GM19025 (cell line): ENCODE measurements around the gene SLMAP.

Experiments
- ATAC-seq: cut with Tn5 transposase; IDR thresholded peaks from one replicate; pipeline ENCODE4 v1.9.1; 2021; ENCODE audit warnings: mild to moderate bottlenecking, low read depth, moderate library complexity; ENCODE audit not compliant: unreplicated experiment

Gene SLMAP

GRCh38 chr3:57755741-57756527, at the start of gene SLMAP:
Gene SLMAP (plus strand): TSS chr3:57756309. CDS start chr3:57757652, 1,343 bp downstream.
- peak; percentile 91 for ATAC-seq

GRCh38 chr3:57706462-57706861, 49.6 kb upstream of the SLMAP start:
- ATAC-seq = no peak

- ATAC-seq = no peak
Measured at GRCh38 chr3:57709031-57709430, 47.1 kb upstream of the SLMAP start.

- ATAC-seq = no peak
Measured at GRCh38 chr3:57709559-57709958, 46.5 kb upstream of the SLMAP start.

GRCh38 chr3:57715686-57716085, 40.4 kb upstream of the SLMAP start:
- no peak for ATAC-seq

- no peak for ATAC-seq
Measured at GRCh38 chr3:57717205-57717868, 38.8 kb upstream of the SLMAP start.

- ATAC-seq = no peak
Measured at GRCh38 chr3:57718118-57718517, 38.0 kb upstream of the SLMAP start.

- no peak for ATAC-seq
Measured at GRCh38 chr3:57726397-57726796, 29.7 kb upstream of the SLMAP start.

- ATAC-seq = no peak
Measured at GRCh38 chr3:57727106-57727505, 29.0 kb upstream of the SLMAP start.

- ATAC-seq = no peak
Measured at GRCh38 chr3:57729334-57730045, 26.6 kb upstream of the SLMAP start.

GRCh38 chr3:57730682-57731081, 25.4 kb upstream of the SLMAP start:
- ATAC-seq = no peak

- no peak for ATAC-seq
Measured at GRCh38 chr3:57731311-57731710, 24.8 kb upstream of the SLMAP start.

GRCh38 chr3:57733790-57734189, 22.3 kb upstream of the SLMAP start:
- no peak for ATAC-seq

- ATAC-seq = no peak
Measured at GRCh38 chr3:57735405-57735804, 20.7 kb upstream of the SLMAP start.

- no peak for ATAC-seq
Measured at GRCh38 chr3:57737840-57738239, 18.3 kb upstream of the SLMAP start.

- ATAC-seq = no peak
Measured at GRCh38 chr3:57738391-57738790, 17.7 kb upstream of the SLMAP start.

- no peak for ATAC-seq
Measured at GRCh38 chr3:57740027-57740426, 16.1 kb upstream of the SLMAP start.

- ATAC-seq = no peak
Measured at GRCh38 chr3:57743496-57743895, 12.6 kb upstream of the SLMAP start.

GRCh38 chr3:57745101-57745500, 11.0 kb upstream of the SLMAP start:
- ATAC-seq = no peak

- no peak for ATAC-seq
Measured at GRCh38 chr3:57746156-57747010, 9.7 kb upstream of the SLMAP start.
